Chondrocyte (in vitro differentiated cells): Measurements from ENCODE around the gene ADGRE1. TPM values are rescaled to one million over a fixed set of nuclear protein-coding genes. Genes with fewer than 3 reads are reported as not detected.

Experiments used
- DNase-seq: peaks from one replicate; pipeline ENCODE4 v3.0.0; 2021; ENCODE audit warnings: mixed read lengths, low spot score
- H3K27ac Mint-ChIP-seq: one replicate; pipeline ENCODE4 v1.8.0; 2021; ENCODE audit warnings: mild to moderate bottlenecking, moderate library complexity, mixed read lengths; ENCODE audit not compliant: unreplicated experiment
- H3K27me3 Mint-ChIP-seq: 2 replicates; pipeline ENCODE4 v1.8.0; 2021; ENCODE audit warnings: low read depth, mixed read lengths
- H3K36me3 Mint-ChIP-seq: 2 replicates; pipeline ENCODE4 v1.8.0; 2021; ENCODE audit warnings: low read depth, mixed read lengths
- H3K4me1 Mint-ChIP-seq: 2 replicates; pipeline ENCODE4 v1.8.0; 2021; ENCODE audit warnings: low read depth, mild to moderate bottlenecking, mixed read lengths
- H3K4me3 Mint-ChIP-seq: one replicate; pipeline ENCODE4 v1.8.0; 2021; ENCODE audit warnings: mild to moderate bottlenecking, moderate library complexity, mixed read lengths; ENCODE audit not compliant: unreplicated experiment
- H3K9me3 Mint-ChIP-seq: 2 replicates; pipeline ENCODE4 v1.8.0; 2021; ENCODE audit warnings: low read depth, mixed read lengths
- CTCF ChIP-seq: fragments of 200-600 bp; sonication (generic); IDR thresholded peaks from 2 replicates; pipeline ENCODE4 v1.5.0; 2021; ENCODE audit warnings: antibody characterized with exemption, mild to moderate bottlenecking, moderate library complexity
- long read RNA-seq: library from polyadenylated mRNA; stranded (forward); transcript quantifications from one replicate; pipeline ENCODE4 v2.0.0, GENCODE V29; 2021
- total RNA-seq: library from RNA; stranded (reverse); gene quantifications from 3 replicates; pipeline ENCODE4 v1.2.1, GENCODE V29; 2021

ADGRE1 gene
- not detected in 3 replicates for total RNA-seq
- long read RNA-seq = 0 reads

- Mint-ChIP-seq H3K4me3 (no peak within 1 kb of the TSS), H3K9me3 (peaks cover 14% of the 10 kb centered on the region), H3K4me1 (no peaks in the 10 kb centered on the region), H3K27ac (no peak within 1 kb of the TSS), H3K36me3 (peaks cover 3% of the 10 kb centered on the region), H3K27me3 (peaks cover 5% of the 10 kb centered on the region)
- no peak for DNase-seq
- no peak for TF ChIP-seq CTCF
These were observed at the start of gene ADGRE1 for GRCh38 chr19:6887316-6887715. TSS of gene ADGRE1 (plus strand) at chr19:6887579. CDS start at chr19:6887609, 30 bp downstream.

- Mint-ChIP-seq H3K9me3 (no peaks in the 10 kb centered on the region), H3K4me3 (no peak overlapping the region), H3K27ac (no peak overlapping the region), H3K27me3 (peaks cover 14% of the 10 kb centered on the region), H3K36me3 (no peaks in the 10 kb centered on the region), H3K4me1 (no peaks in the 10 kb centered on the region)
- TF ChIP-seq CTCF = no peak
- no peak for DNase-seq
These were observed 49.2 kb upstream of the ADGRE1 start for GRCh38 chr19:6838062-6838655.

- Mint-ChIP-seq H3K27me3 (peaks cover 3% of the 10 kb centered on the region), H3K36me3 (no peaks in the 10 kb centered on the region), H3K27ac (no peak overlapping the region), H3K9me3 (no peaks in the 10 kb centered on the region), H3K4me3 (no peak overlapping the region), H3K4me1 (no peaks in the 10 kb centered on the region)
- no peak for TF ChIP-seq CTCF
- peak; percentile 24 for DNase-seq
These were observed 44.3 kb upstream of the ADGRE1 start for GRCh38 chr19:6842871-6843607.

DNA sequence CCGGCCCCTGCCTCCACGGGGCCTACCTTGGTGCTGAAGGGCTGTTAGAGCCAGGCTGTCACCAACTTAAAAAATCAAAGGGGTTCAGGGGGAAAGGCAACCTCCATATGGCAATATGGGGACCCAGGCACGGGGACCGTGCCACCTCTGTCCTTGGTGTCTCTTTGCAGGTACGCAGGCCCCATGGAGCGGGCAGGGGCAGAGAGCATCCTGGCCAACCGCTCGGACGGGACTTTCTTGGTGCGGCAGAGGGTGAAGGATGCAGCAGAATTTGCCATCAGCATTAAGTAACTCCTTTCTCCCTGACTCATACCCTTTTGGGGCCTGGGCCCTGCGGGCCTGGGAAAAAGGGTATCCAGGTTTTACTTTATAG, 39.6 kb upstream of the ADGRE1 start:
- no peaks in the 10 kb centered on the region for H3K36me3 Mint-ChIP-seq
- peaks cover 2% of the 10 kb centered on the region for H3K27me3 Mint-ChIP-seq
- H3K9me3 Mint-ChIP-seq = peaks cover 3% of the 10 kb centered on the region
- TF ChIP-seq CTCF = no peak
- H3K27ac Mint-ChIP-seq = peak overlapping the region; percentile 41
- peaks cover 8% of the 10 kb centered on the region for H3K4me1 Mint-ChIP-seq
- peak; percentile 61 for DNase-seq
- no peak overlapping the region for H3K4me3 Mint-ChIP-seq

DNA sequence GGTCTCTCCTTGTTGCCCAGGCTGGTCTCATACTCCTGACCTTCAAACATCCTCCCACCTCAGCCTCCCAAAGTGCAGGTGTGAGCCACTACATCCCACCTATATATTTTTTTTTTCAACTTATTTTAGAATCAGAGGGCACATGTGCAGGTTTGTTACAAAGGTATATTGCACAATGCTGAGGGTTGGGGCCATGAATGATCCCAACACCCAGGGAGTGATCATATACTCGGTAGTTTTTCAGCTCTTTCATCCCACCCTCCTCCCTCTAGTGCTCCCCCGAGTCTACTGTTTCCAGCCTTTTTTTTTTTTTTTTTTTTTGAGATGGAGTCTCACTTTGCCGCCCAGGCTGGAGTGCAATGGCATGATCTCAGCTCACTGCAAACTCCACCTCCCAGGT, 38.4 kb upstream of the ADGRE1 start:
- H3K4me3 Mint-ChIP-seq = no peak overlapping the region
- peaks cover 3% of the 10 kb centered on the region for H3K9me3 Mint-ChIP-seq
- DNase-seq = no peak
- TF ChIP-seq CTCF = no peak
- no peak overlapping the region for H3K27ac Mint-ChIP-seq
- H3K27me3 Mint-ChIP-seq = peaks cover 3% of the 10 kb centered on the region
- peaks cover under 1% of the 10 kb centered on the region for H3K36me3 Mint-ChIP-seq
- peaks cover 8% of the 10 kb centered on the region for H3K4me1 Mint-ChIP-seq
